ENCODE measurements around the gene SMCP.

- no peak for TF ChIP-seq CTCF (IDR thresholded peaks at IDR 0.05)
- TF ChIP-seq POLR2A (IDR thresholded peaks at IDR 0.05), result no peak
These were observed 34.8 kb downstream of the SMCP start for GRCh38 chr1:152912900-152913299.
